Activated B cell treated with CpG ODN at 0.5 μM for 24 hours (primary cell): Measurements from ENCODE around the gene OR4D1. TPM values are rescaled to one million over a fixed set of nuclear protein-coding genes. Genes with fewer than 3 reads are reported as not detected.
"Not testable (repeated sequence)": the region's sequence is repeated elsewhere in the genome, so short reads cannot be mapped to it uniquely, and the experiment has no call there.

ENCODE experiments used
- ATAC-seq: fragments of 200-7000 bp; cut with Tn5 transposase; one replicate; pipeline ENCODE4 v1.10.0; 2021; ENCODE audit warnings: low read depth, mild to moderate bottlenecking, moderate library complexity
- CTCF ChIA-PET: fragments of 350-600 bp; sonication (Branson Sonifier 250); formaldehyde crosslinking; loops from one replicate; lab custom pipeline; 2021; ENCODE audit warnings: antibody characterized with exemption; lab: Charles Lee
- POLR2A ChIA-PET: fragments of 350-600 bp; sonication (Branson Sonifier 250); formaldehyde crosslinking; loops from one replicate; lab custom pipeline; 2021; ENCODE audit warnings: antibody characterized with exemption; lab: Charles Lee
- DNase-seq: peaks from one replicate; pipeline ENCODE4 v3.0.0; 2022
- H3K27ac Mint-ChIP-seq: one replicate; pipeline ENCODE4 v1.8.0; 2020; ENCODE audit warnings: mixed read lengths
- H3K27me3 Mint-ChIP-seq: one replicate; pipeline ENCODE4 v1.8.0; 2021; ENCODE audit warnings: mixed read lengths
- H3K36me3 Mint-ChIP-seq: one replicate; pipeline ENCODE4 v1.8.0; 2021; ENCODE audit warnings: low read depth, mixed read lengths
- H3K4me1 Mint-ChIP-seq: one replicate; pipeline ENCODE4 v1.8.0; 2021; ENCODE audit warnings: mixed read lengths
- H3K4me3 Mint-ChIP-seq: one replicate; pipeline ENCODE4 v1.8.0; 2020; ENCODE audit warnings: mild to moderate bottlenecking, mixed read lengths
- H3K9me3 Mint-ChIP-seq: one replicate; pipeline ENCODE4 v1.8.0; 2020; ENCODE audit warnings: mixed read lengths
- intact Hi-C: fragments of 100-400 bp; cut with micrococcal nuclease; formaldehyde crosslinking; loops from one replicate; pipeline ENCODE4 v1.15.1; 2024
- total RNA-seq: library from RNA; stranded (reverse); gene quantifications from 2 replicates; pipeline ENCODE4 v1.2.3, GENCODE V29; 2022
- TF ChIP-seq, protein P1 (sequence below): fragments of 200-600 bp; IDR thresholded peaks from one replicate; pipeline ENCODE4 v1.8.0; 2022; ENCODE audit warnings: antibody characterized with exemption, mild to moderate bottlenecking

OR4D1 gene
- total RNA-seq, 1 donor from 2014 or later: not detected

DNA sequence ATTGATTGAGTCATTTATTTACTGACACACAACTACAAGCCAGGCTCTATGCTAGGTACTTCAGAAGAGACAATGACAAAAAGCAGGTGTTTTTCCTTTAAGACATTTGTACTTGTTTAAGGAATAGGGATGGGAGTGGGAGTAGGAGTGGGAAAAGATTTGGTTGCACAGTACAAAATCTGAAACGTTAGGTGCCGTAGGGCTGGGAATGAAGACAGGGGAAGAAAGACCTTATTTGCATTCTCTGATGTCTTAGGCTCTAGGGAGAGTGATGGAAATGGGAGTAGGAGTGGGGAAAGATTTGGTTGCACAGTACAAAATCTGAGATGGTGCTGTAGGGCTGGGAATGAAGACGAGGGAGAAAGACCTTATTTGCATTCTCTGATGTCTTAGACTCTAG is 28.7 kb upstream of the OR4D1 start:
- Mint-ChIP-seq H3K27me3 (peaks cover 33% of the 10 kb centered on the region), H3K9me3 (no peaks in the 10 kb centered on the region), H3K4me3 (no peak overlapping the region), H3K4me1 (no peaks in the 10 kb centered on the region), H3K36me3 (no peaks in the 10 kb centered on the region), H3K27ac (no peak overlapping the region)
- POLR2A ChIA-PET: no interaction called here
- CTCF ChIA-PET: no interaction called here
- TF ChIP-seq, protein P1, sequence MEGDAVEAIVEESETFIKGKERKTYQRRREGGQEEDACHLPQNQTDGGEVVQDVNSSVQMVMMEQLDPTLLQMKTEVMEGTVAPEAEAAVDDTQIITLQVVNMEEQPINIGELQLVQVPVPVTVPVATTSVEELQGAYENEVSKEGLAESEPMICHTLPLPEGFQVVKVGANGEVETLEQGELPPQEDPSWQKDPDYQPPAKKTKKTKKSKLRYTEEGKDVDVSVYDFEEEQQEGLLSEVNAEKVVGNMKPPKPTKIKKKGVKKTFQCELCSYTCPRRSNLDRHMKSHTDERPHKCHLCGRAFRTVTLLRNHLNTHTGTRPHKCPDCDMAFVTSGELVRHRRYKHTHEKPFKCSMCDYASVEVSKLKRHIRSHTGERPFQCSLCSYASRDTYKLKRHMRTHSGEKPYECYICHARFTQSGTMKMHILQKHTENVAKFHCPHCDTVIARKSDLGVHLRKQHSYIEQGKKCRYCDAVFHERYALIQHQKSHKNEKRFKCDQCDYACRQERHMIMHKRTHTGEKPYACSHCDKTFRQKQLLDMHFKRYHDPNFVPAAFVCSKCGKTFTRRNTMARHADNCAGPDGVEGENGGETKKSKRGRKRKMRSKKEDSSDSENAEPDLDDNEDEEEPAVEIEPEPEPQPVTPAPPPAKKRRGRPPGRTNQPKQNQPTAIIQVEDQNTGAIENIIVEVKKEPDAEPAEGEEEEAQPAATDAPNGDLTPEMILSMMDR: no peak
- DNase-seq (no peak), ATAC-seq (no peak)
- intact Hi-C loops: no loop called here

- TF ChIP-seq, protein P1: no peak
- H3K36me3 Mint-ChIP-seq: no peaks in the 10 kb centered on the region
- H3K27ac Mint-ChIP-seq: no peak overlapping the region
- H3K27me3 Mint-ChIP-seq: peaks cover 29% of the 10 kb centered on the region
- no peaks in the 10 kb centered on the region for H3K4me1 Mint-ChIP-seq
- intact Hi-C loops: no loop called here
- CTCF ChIA-PET: no interaction called here
- POLR2A ChIA-PET: no interaction called here
- H3K9me3 Mint-ChIP-seq: no peaks in the 10 kb centered on the region
- no peak for DNase-seq
- H3K4me3 Mint-ChIP-seq: no peak overlapping the region
- ATAC-seq: no peak
These were observed 27.9 kb upstream of the OR4D1 start for GRCh38 chr17:58120195-58120822.

DNA sequence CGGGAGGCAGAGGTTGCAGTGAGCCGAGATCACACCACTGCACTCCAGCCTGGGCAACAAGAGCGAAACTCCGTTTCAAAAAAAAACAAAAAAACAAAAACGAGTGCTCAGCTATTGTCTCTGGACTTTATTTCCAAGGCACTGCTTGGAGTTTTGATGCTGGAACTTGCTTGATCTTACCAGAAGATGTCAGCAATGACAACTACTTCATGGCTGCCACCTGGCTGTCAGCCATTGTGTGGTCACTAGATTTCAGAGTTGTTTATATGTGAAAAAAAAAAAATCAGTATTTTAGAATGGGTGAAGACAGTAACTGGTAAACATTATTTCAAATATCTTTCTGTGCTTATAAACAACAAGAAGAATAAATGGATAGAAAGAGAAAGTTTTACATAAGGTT is 26.3 kb upstream of the OR4D1 start:
- Mint-ChIP-seq H3K9me3 (no peaks in the 10 kb centered on the region), H3K27me3 (peaks cover 30% of the 10 kb centered on the region), H3K36me3 (no peaks in the 10 kb centered on the region), H3K4me3 (no peak overlapping the region), H3K27ac (no peak overlapping the region), H3K4me1 (no peaks in the 10 kb centered on the region)
- TF ChIP-seq, protein P1: no peak
- ATAC-seq (no peak), DNase-seq (no peak)
- CTCF ChIA-PET: interaction anchor here (1.1 to 1.4 kb wide), 2 partner anchors 51 to 374 kb away, joined by 3 read pairs; no protein-coding TSS in a partner anchor
- POLR2A ChIA-PET: interaction anchor here (0.7 kb wide), 1 partner anchor 223 kb away, joined by 4 read pairs; no protein-coding TSS in a partner anchor
- intact Hi-C loops: no loop called here

DNA sequence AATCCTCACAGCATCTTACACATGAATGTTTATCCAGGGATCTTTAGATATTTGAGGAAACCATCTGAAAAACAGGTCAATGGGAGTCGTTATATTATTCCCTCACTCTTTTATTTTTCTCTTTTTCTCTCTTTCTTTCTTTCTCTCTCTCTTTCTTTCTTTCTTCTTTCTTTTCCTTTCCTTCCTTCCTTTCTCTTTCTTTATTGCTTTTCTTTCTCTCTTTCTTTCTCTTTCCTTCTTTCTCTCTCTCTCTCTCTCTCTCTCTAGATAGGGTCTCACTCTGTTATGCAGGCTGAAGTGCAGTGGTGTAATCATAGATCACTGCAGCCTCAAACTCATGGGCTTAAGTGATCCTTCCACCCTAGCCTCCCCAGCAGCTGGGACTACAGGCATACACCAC is 20.3 kb upstream of the OR4D1 start:
- H3K27ac Mint-ChIP-seq: no peak overlapping the region
- no peak overlapping the region for H3K4me3 Mint-ChIP-seq
- intact Hi-C loops: no loop called here

DNA sequence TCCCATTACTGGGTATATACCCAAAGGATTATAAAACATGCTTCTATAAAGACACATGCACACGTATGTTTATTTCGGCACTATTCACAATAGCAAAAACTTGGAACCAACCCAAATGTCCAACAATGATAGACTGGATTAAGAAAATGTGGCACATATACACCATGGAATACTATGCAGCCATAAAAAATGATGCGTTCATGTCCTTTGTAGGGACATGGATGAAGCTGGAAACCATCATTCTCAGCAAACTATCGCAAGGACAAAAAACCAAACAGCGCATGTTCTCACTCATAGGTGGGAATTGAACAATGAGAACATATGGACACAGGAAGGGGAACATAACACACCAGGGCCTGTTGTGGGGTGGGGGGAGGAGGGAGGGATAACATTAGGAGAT is 15.5 kb upstream of the OR4D1 start:
- H3K4me1 Mint-ChIP-seq, CTCF ChIA-PET, POLR2A ChIA-PET, DNase-seq, H3K36me3 Mint-ChIP-seq, H3K4me3 Mint-ChIP-seq, intact Hi-C loops, H3K27ac Mint-ChIP-seq, ATAC-seq: not testable (repeated sequence)
- H3K27me3 Mint-ChIP-seq: peaks cover 46% of the 10 kb centered on the region
- H3K9me3 Mint-ChIP-seq: peaks cover 12% of the 10 kb centered on the region

More for the DNA sequence above, 20.3 kb upstream of the OR4D1 start:
- no peak for ATAC-seq
- ChIA-PET POLR2A (no interaction called here), CTCF (no interaction called here)
- TF ChIP-seq, protein P1: no peak
- Mint-ChIP-seq H3K4me1 (no peaks in the 10 kb centered on the region), H3K9me3 (no peaks in the 10 kb centered on the region), H3K36me3 (no peaks in the 10 kb centered on the region), H3K27me3 (peaks cover 28% of the 10 kb centered on the region)
- DNase-seq: no peak
